ENCODE results near the gene ABCC1.
A peak's percentile ranks its signal among the peaks of the same experiment; 100 is the strongest.

The ABCC1 gene

GRCh38 chr16:16029431-16030011 is 80.1 kb downstream of the ABCC1 start:
- peak; percentile 23 to 88 for DNase-seq
- Histone ChIP-seq H3K4ac (ENCODE audit: low read depth, low read length) (no peak overlapping the region), H3K79me1 (ENCODE audit: low read length) (no peaks in the 10 kb centered on the region), H3K9ac (ENCODE audit: low read length) (no peak overlapping the region), H3K4me1 (ENCODE audit: control insufficient read depth in 1 of 2, insufficient read depth in 2 of 2, low read length in 2 of 2) (peaks cover 0 to 3% of the 10 kb centered on the region in 2 experiments), H3K18ac (ENCODE audit: low read length) (no peak overlapping the region), H2BK5ac (ENCODE audit: low read depth, low read length, poor library complexity) (no peak overlapping the region), H4K12ac (ENCODE audit: low read depth, low read length) (no peak overlapping the region), H3K36me3 (ENCODE audit: control insufficient read depth in 1 of 2, insufficient read depth in 2 of 2, low read length in 2 of 2) (peaks cover 2 to 3% of the 10 kb centered on the region in 2 experiments), H3K79me2 (ENCODE audit: control insufficient read depth, insufficient read depth, low read length, poor library complexity) (no peaks in the 10 kb centered on the region), H2AK5ac (ENCODE audit: low read length) (no peak overlapping the region), H4K8ac (ENCODE audit: low read depth, low read length) (no peak overlapping the region), H3K27me3 (ENCODE audit: insufficient read depth, low read length) (no peaks in the 10 kb centered on the region), H2BK12ac (ENCODE audit: low read length) (no peak overlapping the region), H4K91ac (ENCODE audit: low read depth, low read length) (no peak overlapping the region), H3K4me3 (ENCODE audit: low read depth, low read length) (no peak overlapping the region), H2AFZ (ENCODE audit: insufficient read depth, low read length, poor library complexity) (no peak overlapping the region), H2BK120ac (ENCODE audit: insufficient read depth, low read length, poor library complexity) (no peak overlapping the region), H3K27ac (ENCODE audit: low read depth, low read length) (no peak overlapping the region), H3K4me2 (ENCODE audit: low read length) (no peak overlapping the region), H3K23ac (ENCODE audit: low read length) (no peak overlapping the region), H3K9me3 (ENCODE audit: insufficient read depth, low read depth, low read length) (no peaks in the 10 kb centered on the region), H3K14ac (ENCODE audit: low read length) (no peak overlapping the region)
- no CpG with 5 or more reads among the region's 5 CpGs for WGBS (ENCODE audit: extremely low coverage, insufficient coverage, insufficient read length)

GRCh38 chr16:16030449-16030848 is 81.0 kb downstream of the ABCC1 start:
- Histone ChIP-seq H3K4me1 (ENCODE audit: control insufficient read depth in 1 of 2, insufficient read depth in 2 of 2, low read length in 2 of 2) (peaks cover 0 to 3% of the 10 kb centered on the region in 2 experiments), H3K9ac (ENCODE audit: low read length) (no peak overlapping the region), H3K27me3 (ENCODE audit: insufficient read depth, low read length) (no peaks in the 10 kb centered on the region), H2AK5ac (ENCODE audit: low read length) (no peak overlapping the region), H2BK12ac (ENCODE audit: low read length) (no peak overlapping the region), H4K8ac (ENCODE audit: low read depth, low read length) (no peak overlapping the region), H3K4ac (ENCODE audit: low read depth, low read length) (no peak overlapping the region), H3K79me2 (ENCODE audit: control insufficient read depth, insufficient read depth, low read length, poor library complexity) (no peaks in the 10 kb centered on the region), H4K12ac (ENCODE audit: low read depth, low read length) (no peak overlapping the region), H3K14ac (ENCODE audit: low read length) (no peak overlapping the region), H3K36me3 (ENCODE audit: control insufficient read depth in 1 of 2, insufficient read depth in 2 of 2, low read length in 2 of 2) (peaks cover 2 to 3% of the 10 kb centered on the region in 2 experiments), H2BK5ac (ENCODE audit: low read depth, low read length, poor library complexity) (no peak overlapping the region), H2BK120ac (ENCODE audit: insufficient read depth, low read length, poor library complexity) (no peak overlapping the region), H3K18ac (ENCODE audit: low read length) (no peak overlapping the region), H3K27ac (ENCODE audit: low read depth, low read length) (no peak overlapping the region), H3K4me2 (ENCODE audit: low read length) (no peak overlapping the region), H3K4me3 (ENCODE audit: low read depth, low read length) (no peak overlapping the region), H4K91ac (ENCODE audit: low read depth, low read length) (no peak overlapping the region), H2AFZ (ENCODE audit: insufficient read depth, low read length, poor library complexity) (no peak overlapping the region), H3K79me1 (ENCODE audit: low read length) (no peaks in the 10 kb centered on the region), H3K9me3 (ENCODE audit: insufficient read depth, low read depth, low read length) (no peaks in the 10 kb centered on the region), H3K23ac (ENCODE audit: low read length) (no peak overlapping the region)
- WGBS (ENCODE audit: extremely low coverage, insufficient coverage, insufficient read length), result no CpG with 5 or more reads among the region's 8 CpGs
- no peak for DNase-seq

- H2BK120ac ChIP-seq (ENCODE audit: insufficient read depth, low read length, poor library complexity), result no peak overlapping the region
- no peak overlapping the region for H4K12ac ChIP-seq (ENCODE audit: low read depth, low read length)
- no peak overlapping the region for H4K91ac ChIP-seq (ENCODE audit: low read depth, low read length)
- no peak overlapping the region for H3K9ac ChIP-seq (ENCODE audit: low read length)
- H3K4me3 ChIP-seq (ENCODE audit: low read depth, low read length), result no peak overlapping the region
- no peak overlapping the region for H3K14ac ChIP-seq (ENCODE audit: low read length)
- no peak overlapping the region for H4K8ac ChIP-seq (ENCODE audit: low read depth, low read length)
- no peak overlapping the region for H2AK5ac ChIP-seq (ENCODE audit: low read length)
- no peaks in the 10 kb centered on the region for H3K9me3 ChIP-seq (ENCODE audit: insufficient read depth, low read depth, low read length)
- no peak for DNase-seq
- no peaks in the 10 kb centered on the region for H3K79me1 ChIP-seq (ENCODE audit: low read length)
- WGBS (ENCODE audit: extremely low coverage, insufficient coverage, insufficient read length), result no CpG with 5 or more reads among the region's 6 CpGs
- no peaks in the 10 kb centered on the region for H3K79me2 ChIP-seq (ENCODE audit: control insufficient read depth, insufficient read depth, low read length, poor library complexity)
- H3K27ac ChIP-seq (ENCODE audit: low read depth, low read length), result no peak overlapping the region
- H2BK12ac ChIP-seq (ENCODE audit: low read length), result no peak overlapping the region
- peaks cover 2 to 7% of the 10 kb centered on the region in 2 experiments for H3K4me1 ChIP-seq (ENCODE audit: control insufficient read depth in 1 of 2, insufficient read depth in 2 of 2, low read length in 2 of 2)
- no peak overlapping the region for H2AFZ ChIP-seq (ENCODE audit: insufficient read depth, low read length, poor library complexity)
- H2BK5ac ChIP-seq (ENCODE audit: low read depth, low read length, poor library complexity), result no peak overlapping the region
- H3K18ac ChIP-seq (ENCODE audit: low read length), result no peak overlapping the region
- peaks cover 2 to 3% of the 10 kb centered on the region in 2 experiments for H3K36me3 ChIP-seq (ENCODE audit: control insufficient read depth in 1 of 2, insufficient read depth in 2 of 2, low read length in 2 of 2)
- no peak overlapping the region for H3K4me2 ChIP-seq (ENCODE audit: low read length)
- no peak overlapping the region for H3K23ac ChIP-seq (ENCODE audit: low read length)
- no peak overlapping the region for H3K4ac ChIP-seq (ENCODE audit: low read depth, low read length)
- H3K27me3 ChIP-seq (ENCODE audit: insufficient read depth, low read length), result no peaks in the 10 kb centered on the region
Observed at GRCh38 chr16:16031401-16031800, 82.0 kb downstream of the ABCC1 start.

- no peak overlapping the region for H2AK5ac ChIP-seq (ENCODE audit: low read length)
- WGBS (ENCODE audit: extremely low coverage, insufficient coverage, insufficient read length), result no CpG with 5 or more reads among the region's 5 CpGs
Observed at GRCh38 chr16:16032271-16032979, 83.0 kb downstream of the ABCC1 start.

More at GRCh38 chr16:16032271-16032979, 83.0 kb downstream of the ABCC1 start:
- H3K4me1 ChIP-seq (ENCODE audit: control insufficient read depth in 1 of 2, insufficient read depth in 2 of 2, low read length in 2 of 2), result peaks cover 5 to 10% of the 10 kb centered on the region in 2 experiments
- H2BK120ac ChIP-seq (ENCODE audit: insufficient read depth, low read length, poor library complexity), result no peak overlapping the region
- H3K14ac ChIP-seq (ENCODE audit: low read length), result no peak overlapping the region
- H3K9ac ChIP-seq (ENCODE audit: low read length), result no peak overlapping the region
- no peak for DNase-seq
- H4K12ac ChIP-seq (ENCODE audit: low read depth, low read length), result no peak overlapping the region
- no peak overlapping the region for H3K4me2 ChIP-seq (ENCODE audit: low read length)
- H3K79me2 ChIP-seq (ENCODE audit: control insufficient read depth, insufficient read depth, low read length, poor library complexity), result no peaks in the 10 kb centered on the region
- no peaks in the 10 kb centered on the region for H3K79me1 ChIP-seq (ENCODE audit: low read length)
- no peak overlapping the region for H3K18ac ChIP-seq (ENCODE audit: low read length)
- no peaks in the 10 kb centered on the region for H3K27me3 ChIP-seq (ENCODE audit: insufficient read depth, low read length)
- H2AFZ ChIP-seq (ENCODE audit: insufficient read depth, low read length, poor library complexity), result no peak overlapping the region
- no peaks in the 10 kb centered on the region for H3K9me3 ChIP-seq (ENCODE audit: insufficient read depth, low read depth, low read length)
- no peak overlapping the region for H2BK12ac ChIP-seq (ENCODE audit: low read length)
- H4K91ac ChIP-seq (ENCODE audit: low read depth, low read length), result no peak overlapping the region
- no peak overlapping the region for H4K8ac ChIP-seq (ENCODE audit: low read depth, low read length)
- no peak overlapping the region for H3K27ac ChIP-seq (ENCODE audit: low read depth, low read length)
- H3K36me3 ChIP-seq (ENCODE audit: control insufficient read depth in 1 of 2, insufficient read depth in 2 of 2, low read length in 2 of 2), result peaks cover 6 to 7% of the 10 kb centered on the region in 2 experiments
- no peak overlapping the region for H3K4ac ChIP-seq (ENCODE audit: low read depth, low read length)
- no peak overlapping the region for H3K4me3 ChIP-seq (ENCODE audit: low read depth, low read length)
- no peak overlapping the region for H3K23ac ChIP-seq (ENCODE audit: low read length)
- no peak overlapping the region for H2BK5ac ChIP-seq (ENCODE audit: low read depth, low read length, poor library complexity)

Data from trophoblast cell (in vitro differentiated cells and primary cell).